DND-41 (cell line): ENCODE results near the gene KCNV2.

Source experiments
- EZH2 ChIP-seq: IDR thresholded peaks from 3 replicates; pipeline ENCODE4 v1.6.1; 2012; ENCODE audit warnings: borderline replicate concordance, low read depth, mild to moderate bottlenecking, moderate library complexity, low read length, inconsistent platforms; ENCODE audit not compliant: severe bottlenecking
- TF ChIP-seq, protein P1 (sequence below): IDR thresholded peaks from 2 replicates; pipeline ENCODE4 v1.5.1; 2012; ENCODE audit warnings: borderline replicate concordance, low read length, moderate library complexity, mild to moderate bottlenecking; ENCODE audit not compliant: poor library complexity, severe bottlenecking; ENCODE audit errors: extremely low read depth

DNA sequence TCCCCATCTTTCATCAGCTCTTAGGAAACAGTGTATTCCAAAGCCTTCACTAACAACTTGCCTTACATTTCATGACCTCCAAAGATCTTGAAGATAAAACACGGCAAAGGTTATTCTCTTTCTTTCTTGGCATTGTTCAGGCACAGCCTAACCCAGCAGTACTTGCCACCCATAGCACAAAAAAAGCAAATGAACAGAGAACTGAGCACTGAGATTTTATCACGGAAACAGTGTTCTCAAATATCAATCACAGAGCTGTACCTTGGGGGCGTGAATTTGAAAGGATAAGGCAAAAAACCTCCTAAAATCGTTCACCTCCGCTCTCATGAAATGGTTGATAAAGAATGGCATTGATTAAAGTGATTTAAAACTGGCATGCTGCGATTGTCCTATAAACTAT, 16.9 kb upstream of the KCNV2 start:
- TF ChIP-seq, protein P1, sequence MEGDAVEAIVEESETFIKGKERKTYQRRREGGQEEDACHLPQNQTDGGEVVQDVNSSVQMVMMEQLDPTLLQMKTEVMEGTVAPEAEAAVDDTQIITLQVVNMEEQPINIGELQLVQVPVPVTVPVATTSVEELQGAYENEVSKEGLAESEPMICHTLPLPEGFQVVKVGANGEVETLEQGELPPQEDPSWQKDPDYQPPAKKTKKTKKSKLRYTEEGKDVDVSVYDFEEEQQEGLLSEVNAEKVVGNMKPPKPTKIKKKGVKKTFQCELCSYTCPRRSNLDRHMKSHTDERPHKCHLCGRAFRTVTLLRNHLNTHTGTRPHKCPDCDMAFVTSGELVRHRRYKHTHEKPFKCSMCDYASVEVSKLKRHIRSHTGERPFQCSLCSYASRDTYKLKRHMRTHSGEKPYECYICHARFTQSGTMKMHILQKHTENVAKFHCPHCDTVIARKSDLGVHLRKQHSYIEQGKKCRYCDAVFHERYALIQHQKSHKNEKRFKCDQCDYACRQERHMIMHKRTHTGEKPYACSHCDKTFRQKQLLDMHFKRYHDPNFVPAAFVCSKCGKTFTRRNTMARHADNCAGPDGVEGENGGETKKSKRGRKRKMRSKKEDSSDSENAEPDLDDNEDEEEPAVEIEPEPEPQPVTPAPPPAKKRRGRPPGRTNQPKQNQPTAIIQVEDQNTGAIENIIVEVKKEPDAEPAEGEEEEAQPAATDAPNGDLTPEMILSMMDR, result no peak
- no peak for TF ChIP-seq EZH2
